ENCODE measurements around the gene PAM. TPM values are rescaled to one million over a fixed set of nuclear protein-coding genes. Genes with fewer than 3 reads are reported as not detected.
"Not testable (repeated sequence)": the region's sequence is repeated elsewhere in the genome, so short reads cannot be mapped to it uniquely, and the experiment has no call there.

PAM gene
- total RNA-seq, 1 donor from 2014 or later: 136 TPM

- intact Hi-C loops (cut with DNase I): no loop called here
These were observed 311.2 kb downstream of the PAM start for GRCh38 chr5:103066326-103066725.

GRCh38 chr5:103073500-103073899 is 318.4 kb downstream of the PAM start:
- H3K27me3 ChIP-seq; H3K4me3 ChIP-seq; H3K9me3 ChIP-seq; H3K4me1 ChIP-seq; H3K27ac ChIP-seq; H3K36me3 ChIP-seq; intact Hi-C loops (cut with DNase I); DNase-seq (ENCODE audit: extremely low spot score in 2 of 2): not testable (repeated sequence)

More at GRCh38 chr5:103066326-103066725, 311.2 kb downstream of the PAM start:
- H3K4me3 ChIP-seq: no peak overlapping the region
- no peak overlapping the region for H3K27ac ChIP-seq
- no peaks in the 10 kb centered on the region for H3K36me3 ChIP-seq
- TF ChIP-seq POLR2A (IDR thresholded peaks at IDR 0.05): no peak
- no peak for TF ChIP-seq POLR2AphosphoS5 (IDR thresholded peaks at IDR 0.05; ENCODE audit: insufficient read depth in 1 of 2, low read depth in 1 of 2)
- no peak for TF ChIP-seq CTCF (IDR thresholded peaks at IDR 0.05)
- no peaks in the 10 kb centered on the region for H3K4me1 ChIP-seq
- DNase-seq (ENCODE audit: extremely low spot score in 2 of 2): no peak
- H3K27me3 ChIP-seq: no peaks in the 10 kb centered on the region
- H3K9me3 ChIP-seq: no peaks in the 10 kb centered on the region

- DNase-seq (ENCODE audit: extremely low spot score in 2 of 2): no peak
- TF ChIP-seq POLR2A (IDR thresholded peaks at IDR 0.05) (no peak), CTCF (IDR thresholded peaks at IDR 0.05) (no peak), POLR2AphosphoS5 (IDR thresholded peaks at IDR 0.05; ENCODE audit: insufficient read depth in 1 of 2, low read depth in 1 of 2) (no peak)
- Histone ChIP-seq H3K4me3 (no peak overlapping the region), H3K27me3 (no peaks in the 10 kb centered on the region), H3K36me3 (no peaks in the 10 kb centered on the region), H3K9me3 (peaks cover 9% of the 10 kb centered on the region), H3K4me1 (no peaks in the 10 kb centered on the region), H3K27ac (no peak overlapping the region)
- intact Hi-C loops (cut with DNase I): no loop called here
These were observed 320.3 kb downstream of the PAM start for GRCh38 chr5:103075442-103075841.
